NCI-H748 (cell line): ENCODE measurements around the gene IQCB1.
"Not testable (repeated sequence)": the region's sequence is repeated elsewhere in the genome, so short reads cannot be mapped to it uniquely, and the experiment has no call there.

Source experiments
- DNase-seq: peaks from one replicate; lab custom pipeline; 2025; ENCODE audit not compliant: unreplicated experiment; lab: John Stamatoyannopoulos, UW

The IQCB1 gene

DNA sequence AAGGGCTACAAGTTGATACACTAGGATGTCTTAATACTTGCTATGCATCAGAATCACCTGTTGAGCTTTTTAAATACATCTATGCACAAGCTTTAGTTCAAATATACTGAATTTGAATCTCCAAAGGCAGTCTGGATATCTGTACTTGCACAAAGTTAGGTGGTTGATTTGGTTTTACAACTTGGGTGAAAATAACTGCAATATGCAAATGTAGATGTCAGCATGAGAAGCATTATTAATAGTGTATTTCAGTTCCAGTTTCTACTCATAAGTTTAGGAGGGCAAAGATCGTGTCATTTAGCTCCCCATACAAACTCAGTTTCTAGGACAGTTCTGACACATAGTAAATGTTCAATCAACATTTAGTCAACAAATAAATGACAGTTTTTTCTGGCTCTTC, 25.6 kb downstream of the IQCB1 start:
- no peak for DNase-seq

DNA sequence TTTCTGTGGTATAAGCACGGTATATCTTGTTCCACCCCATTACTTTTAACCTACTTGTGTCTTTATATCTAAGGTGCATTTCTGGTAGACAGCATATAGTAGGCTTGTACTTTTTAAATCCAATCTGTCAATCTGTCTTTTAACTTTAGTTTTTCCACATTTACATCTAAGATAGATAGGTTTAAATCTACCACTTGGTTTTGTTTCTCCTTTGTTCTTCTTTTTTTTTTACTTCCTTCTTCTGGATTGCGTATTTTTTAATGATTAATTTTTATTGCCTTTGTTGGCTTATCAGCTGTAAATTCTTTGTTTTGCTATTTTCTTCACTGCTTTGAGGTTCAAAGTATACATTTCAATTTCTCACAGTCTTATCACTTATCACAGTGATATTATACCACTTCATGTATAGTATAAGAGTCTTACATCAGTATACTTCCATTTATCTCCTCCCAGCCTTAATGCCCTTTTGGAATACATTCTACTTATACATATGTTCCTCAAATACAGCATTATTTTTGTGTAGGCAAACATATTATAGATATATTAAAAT, 31.0 kb downstream of the IQCB1 start:
- no peak for DNase-seq

DNA sequence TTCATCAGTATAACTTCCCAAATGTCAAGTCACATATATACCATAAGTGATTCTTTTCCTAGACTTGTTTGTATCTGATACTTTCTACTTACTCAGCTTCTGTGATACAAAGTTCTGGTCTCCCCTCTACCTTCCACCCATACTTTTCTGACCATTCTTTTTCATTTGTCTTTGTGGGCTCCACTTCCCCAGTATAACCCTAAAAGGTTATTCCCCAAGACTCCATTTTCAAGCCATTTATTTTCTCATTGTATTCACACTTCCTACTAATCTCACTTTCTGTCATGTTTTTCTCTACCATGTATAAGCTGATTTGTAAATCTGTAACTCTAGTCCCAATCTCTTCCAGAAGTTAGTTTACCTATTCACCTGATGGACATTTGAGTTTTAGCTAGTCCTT, 34.0 kb downstream of the IQCB1 start:
- no peak for DNase-seq

DNA sequence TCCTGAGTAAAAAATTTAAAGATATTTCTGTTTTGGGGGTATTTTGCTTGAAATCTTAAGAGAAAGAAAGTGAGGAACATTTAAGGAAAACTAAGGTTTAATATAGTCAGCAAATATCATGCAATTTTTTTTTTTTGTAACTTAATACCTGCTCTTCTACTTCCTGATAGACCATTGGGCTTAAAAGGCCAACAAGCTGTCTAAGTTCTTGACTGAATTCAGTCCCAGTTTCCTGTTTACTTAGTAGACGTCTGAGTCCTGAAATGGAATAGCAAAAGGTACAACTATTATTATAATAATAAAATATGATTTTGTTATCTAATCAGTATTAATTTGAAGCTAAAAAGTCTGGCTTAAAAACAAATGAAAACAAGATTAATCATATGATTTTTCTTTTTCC, 37.9 kb downstream of the IQCB1 start:
- DNase-seq: no peak

DNA sequence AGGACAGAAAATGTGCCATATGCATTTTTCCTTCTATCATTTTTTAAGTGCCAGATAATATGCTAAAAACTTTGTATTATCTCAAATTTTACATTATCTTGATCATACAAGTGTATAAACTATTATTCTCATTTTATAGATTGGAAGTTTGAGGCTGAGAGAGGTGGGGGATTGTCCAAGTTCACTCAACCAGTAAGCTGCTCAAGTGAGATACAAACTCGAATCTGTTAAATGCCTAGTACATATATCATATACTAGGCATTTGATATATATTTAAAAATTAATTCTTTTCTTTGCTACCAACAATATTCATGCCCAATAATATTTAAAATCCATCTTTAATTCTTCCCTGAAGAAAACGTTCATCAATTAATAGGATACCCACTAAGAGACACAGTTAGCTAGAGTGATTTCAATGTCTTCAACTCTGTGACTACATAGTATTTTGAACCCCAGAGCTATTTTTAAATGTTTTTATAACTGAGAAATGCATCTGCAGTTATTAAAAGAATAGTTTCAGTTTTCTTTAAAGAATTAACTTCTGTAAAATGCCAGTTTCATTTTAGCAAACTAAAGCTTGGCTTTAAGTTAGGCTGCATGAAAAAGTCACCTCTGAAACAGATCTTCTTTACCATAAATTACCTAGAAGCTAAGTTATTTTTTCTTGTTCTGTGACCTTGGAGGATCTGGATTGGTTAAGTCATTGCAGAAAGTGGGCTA, 40.4 kb downstream of the IQCB1 start:
- no peak for DNase-seq

DNA sequence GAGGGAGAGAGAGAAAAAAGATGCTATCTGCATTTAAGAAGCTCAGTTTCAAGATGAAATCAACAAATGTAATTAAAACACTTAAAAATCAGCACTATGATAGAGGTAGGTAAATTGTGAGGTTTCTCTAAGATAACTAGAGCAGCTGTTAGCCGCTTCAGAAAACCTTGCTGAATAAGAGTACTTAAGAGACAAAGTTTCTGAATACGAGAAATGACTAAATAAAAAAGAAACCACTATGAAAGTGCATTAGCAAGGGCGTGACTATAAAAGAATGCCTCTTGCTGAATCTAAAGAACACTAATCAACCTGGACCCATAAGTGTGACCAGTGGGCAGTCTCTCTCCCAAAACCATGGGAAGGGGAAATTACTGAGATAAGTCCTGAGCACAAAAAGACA, 41.8 kb downstream of the IQCB1 start:
- no peak for DNase-seq

DNA sequence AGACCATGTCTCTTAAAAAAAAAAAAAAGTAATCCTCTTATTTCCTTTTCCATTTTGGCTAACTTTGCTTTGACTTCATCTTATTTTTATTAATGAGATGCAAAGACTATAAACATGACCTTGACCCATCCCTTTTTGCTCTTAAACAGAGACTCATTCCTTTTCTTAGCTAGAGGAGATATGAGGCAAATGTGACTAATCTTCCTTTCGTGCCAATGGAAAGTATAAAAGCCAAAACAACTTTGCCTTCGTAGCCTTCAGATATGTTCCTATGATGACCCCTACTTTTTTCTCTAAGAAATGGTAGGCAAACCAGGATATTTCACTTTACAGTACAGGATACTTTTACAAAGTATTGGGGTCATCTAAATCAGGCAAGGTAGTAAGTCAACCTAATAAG, 48.4 kb downstream of the IQCB1 start:
- DNase-seq: no peak

DNA sequence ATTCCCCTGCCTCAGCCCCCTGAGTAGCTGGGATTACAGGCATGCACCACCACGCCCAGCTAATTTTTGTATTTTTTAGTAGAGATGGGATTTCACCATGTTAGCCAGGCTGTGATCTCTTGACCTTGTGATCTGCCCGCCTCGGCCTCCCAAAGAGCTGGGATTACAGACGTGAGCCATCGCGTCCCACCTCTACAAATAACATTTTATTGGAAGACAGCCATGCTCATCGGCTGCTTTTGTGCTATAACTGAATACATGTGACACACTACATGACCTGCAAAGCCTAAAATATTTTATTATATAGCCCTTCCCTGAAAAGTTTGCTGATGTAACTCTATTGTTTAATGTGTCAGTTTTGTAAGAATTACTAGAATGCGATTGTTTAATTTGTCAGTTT, 52.1 kb downstream of the IQCB1 start:
- DNase-seq: not testable (repeated sequence)

DNA sequence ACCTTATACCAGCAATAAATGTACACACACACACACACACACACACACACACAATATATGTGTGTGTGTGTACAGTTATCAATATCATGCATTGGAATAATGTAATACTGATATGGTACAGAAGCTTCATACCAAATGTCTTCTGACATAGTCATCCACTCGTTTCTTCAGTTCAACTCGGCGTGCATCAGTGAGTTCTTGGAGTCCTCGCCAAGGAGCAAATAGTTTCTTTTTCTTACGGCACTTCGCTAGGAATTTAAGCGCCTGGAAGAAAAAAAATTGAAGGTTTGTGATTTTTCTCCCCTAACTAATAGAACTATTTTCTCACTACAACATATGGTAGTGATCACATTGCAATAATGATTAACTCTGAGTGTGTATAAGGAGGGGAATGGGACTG, 53.2 kb downstream of the IQCB1 start:
- no peak for DNase-seq

DNA sequence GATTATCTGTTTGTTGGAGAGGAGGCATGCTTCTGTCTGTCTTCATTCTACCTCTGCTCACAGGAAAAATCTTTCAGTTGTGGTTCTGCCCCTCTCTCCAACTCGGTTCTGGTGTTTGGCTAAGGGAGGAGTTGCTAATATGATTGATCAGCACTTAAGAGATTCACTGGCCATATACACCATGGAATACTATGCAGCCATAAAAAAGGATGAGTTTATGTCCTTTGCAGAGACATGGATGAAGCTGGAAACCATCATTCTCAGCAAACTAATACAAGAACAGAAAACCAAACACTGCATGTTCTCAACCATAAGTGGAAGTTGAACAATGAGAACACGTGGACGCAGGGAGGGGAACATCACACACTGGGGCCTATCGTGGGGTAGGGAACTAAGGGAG, 59.8 kb downstream of the IQCB1 start:
- DNase-seq: not testable (repeated sequence)

DNA sequence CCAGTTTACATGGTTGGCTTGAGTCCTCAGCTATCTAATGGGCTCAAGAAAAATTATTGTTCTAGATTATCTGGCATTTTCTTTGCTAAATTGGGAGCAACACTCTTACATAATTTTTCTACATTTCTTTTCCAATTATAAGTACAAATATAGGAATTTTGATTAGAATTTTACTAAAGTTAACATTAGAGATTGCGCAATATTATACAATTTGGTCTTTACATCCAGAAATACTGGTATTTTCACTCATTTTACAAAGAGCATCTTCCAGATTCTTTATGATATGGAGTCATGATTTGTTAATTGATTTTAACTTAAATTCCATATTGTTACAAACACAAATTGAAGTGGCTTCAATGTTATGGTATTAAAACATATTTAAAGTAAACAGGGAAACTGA, 65.6 kb downstream of the IQCB1 start:
- DNase-seq: no peak

DNA sequence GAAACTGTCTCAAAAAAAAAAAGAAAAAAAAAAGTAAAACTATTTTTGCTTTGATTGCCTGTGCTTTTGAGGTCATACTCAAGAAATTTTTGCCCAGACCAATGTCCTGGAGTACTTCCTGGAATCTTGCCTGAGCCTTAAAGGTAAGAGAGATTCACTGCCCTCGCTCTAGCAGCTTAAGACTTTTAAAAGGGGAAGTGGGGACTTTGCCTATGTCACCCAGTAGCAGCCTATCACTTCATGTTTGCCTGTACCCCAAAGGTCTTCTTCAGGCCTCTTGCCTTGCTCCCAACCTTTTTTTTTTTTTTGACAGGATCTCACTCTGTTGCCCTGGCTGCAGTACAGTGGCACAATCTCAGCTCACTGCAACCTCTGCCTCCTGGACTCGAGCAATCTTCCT, 66.4 kb downstream of the IQCB1 start:
- DNase-seq: no peak

DNA sequence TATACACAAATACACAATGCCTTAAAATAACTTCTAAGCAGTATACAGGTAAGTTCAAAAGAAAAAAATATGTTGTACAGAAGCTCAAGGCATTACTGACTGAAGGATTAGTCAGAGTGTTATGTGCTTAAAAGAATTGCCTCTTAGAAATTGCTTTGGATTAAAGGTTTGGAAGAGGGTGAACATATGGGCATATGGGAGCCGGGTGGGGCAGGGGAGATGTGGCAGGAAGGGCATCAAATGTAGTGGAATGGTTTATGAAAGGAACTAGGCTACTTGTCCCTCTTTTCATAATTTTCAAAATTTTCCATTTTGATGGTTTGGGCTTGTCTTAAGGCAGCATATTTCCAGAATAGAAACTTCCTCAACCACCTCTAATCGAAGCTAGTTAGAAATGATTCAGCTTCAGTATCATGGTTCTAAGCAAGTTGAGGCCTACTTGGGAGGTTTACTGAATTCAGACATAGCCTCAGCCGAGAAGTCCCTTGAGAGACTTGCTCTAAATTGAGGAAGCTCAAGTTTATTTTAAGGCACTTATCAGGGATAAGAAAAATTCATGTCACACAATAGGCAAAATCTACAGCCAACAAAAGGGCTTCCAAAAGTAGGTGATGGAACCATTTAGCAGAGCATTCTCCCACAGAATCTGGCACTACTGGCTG, 75.2 kb downstream of the IQCB1 start:
- no peak for DNase-seq

DNA sequence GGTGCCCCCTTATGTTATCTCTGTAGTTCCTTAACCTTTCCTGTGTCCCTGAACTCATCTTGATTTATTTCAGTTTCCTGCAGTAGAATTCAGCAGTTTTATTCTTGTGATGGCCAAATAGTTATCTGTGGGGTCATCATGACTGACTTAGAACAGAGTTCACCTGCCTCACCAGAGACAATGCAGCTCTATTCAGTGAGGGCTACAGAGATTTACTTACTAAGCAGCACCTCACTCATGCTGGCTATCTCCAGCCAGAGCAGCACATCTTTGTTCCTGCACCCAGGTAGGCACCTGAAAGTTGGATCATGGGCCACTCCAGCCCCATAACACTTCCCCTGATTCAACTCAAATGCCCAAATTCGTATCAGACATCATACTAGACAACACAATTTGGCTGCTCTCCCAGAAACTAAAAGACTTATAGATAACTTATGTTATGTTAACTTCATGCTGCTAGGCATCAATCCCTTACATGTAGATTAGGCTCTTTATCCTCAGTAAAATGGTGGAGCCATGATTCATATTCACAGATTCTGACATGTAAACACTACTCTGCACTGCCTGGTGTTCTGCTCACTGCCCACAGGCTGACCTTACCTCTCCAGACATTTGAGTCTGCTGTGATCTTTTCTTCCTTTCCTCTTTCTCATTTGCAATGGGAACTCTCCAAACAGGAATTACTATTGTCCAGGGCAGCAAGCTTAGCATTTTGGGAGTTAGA, 76.0 kb downstream of the IQCB1 start:
- no peak for DNase-seq

DNA sequence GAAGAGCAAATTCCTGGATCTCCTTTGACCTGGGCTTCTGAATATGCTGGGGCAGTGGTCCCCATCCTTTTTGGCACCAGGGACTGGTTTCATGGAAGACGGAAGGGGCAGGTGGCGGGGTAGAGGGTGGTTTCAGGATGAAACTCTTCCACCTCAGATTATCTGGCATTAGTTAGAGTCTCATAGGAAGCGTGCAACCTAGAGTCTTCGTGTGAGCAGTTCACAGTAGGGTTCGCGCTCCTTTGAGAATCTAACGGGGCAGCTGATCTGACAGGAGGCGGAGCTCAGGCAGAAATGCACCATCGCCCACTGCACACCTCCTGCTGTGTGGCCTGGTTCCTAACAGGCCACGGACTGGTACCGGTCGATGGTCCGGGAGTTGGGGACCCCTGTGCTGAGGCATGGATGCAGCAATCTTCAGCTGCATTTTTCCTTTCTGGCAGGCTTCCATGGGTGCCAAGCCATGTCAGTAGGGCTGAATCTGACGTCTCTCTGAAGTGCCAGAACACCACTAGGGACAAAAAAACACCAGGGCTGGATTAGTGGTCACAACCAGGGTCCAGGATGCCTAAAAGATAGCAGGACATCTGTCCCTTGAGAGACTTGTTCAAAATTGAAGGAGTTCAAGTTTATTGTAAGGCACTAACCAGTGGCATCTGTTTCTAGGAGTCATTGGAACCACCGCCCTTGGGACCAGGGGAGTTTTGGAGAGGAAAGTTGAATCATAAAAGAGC, 76.9 kb downstream of the IQCB1 start:
- no peak for DNase-seq

DNA sequence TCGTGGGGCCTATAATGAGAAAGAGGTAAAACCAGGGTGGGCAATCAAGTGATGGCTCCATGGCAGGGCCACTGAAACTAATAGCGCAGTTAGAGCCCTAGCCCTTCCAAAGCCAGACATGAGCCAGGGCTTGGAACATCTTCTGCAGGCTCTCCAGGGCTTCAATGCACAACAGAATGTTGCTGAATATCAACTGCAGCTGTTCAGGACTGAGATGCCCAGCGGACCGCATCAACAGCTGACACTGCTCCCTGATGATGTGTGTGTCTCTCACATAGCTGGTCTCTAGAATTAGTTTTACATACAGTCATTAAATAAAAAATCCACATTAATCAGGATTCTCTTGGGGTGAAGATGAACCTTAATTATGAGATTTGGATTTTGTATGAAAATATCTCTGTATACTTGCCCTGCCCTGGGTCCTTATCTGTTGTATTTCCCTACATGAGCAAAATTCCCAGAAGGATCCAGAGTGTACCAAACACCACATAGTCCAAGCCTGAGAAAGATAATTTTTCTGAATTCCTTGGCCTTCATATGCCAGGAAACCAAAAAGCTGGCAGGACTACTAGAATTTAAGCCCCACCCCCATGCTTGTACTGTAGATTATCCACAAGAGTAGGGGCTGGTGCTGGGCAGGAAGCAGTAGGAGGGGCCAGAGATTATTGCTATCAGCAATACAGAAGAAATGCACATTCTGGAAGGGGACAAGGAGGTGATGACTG, 77.6 kb downstream of the IQCB1 start:
- DNase-seq: no peak

DNA sequence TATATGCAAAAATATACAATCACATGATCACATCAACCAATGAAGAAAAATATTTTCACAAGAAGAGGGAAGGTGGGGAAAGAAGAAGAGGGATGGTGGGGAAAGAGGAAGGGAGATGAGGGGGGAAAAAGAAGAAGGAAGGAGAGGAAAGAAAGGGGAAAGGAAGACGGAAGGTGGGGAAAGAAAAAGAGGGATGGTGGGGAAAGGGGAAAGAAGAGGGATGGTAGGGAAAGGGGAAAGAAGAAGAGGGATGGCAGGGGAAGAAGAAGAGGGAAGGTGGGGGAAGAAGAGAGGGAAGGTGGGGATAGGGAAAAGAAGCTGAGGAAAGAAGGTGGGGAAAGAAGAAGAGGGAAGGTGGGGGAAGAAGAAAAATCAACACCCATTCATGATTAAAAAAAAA, 82.1 kb downstream of the IQCB1 start:
- no peak for DNase-seq

DNA sequence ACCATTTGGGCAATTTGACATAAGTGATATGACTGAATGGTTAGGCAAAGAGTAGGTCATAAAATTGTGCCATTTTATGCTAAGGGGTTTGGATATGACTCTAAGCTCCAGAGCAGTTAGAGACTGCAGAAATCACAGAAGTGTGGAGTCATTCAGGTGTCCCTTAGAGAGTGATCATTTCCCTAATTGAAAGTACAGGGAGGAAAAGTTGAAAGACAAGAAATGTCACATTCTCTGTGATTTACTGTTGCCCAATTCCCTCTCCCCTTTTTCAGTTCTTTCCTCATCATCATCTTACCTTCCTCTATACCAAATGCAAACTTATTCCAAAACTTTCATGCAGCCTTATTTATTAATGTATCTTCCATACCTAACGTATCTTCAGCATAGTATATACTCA, 82.6 kb downstream of the IQCB1 start:
- no peak for DNase-seq

DNA sequence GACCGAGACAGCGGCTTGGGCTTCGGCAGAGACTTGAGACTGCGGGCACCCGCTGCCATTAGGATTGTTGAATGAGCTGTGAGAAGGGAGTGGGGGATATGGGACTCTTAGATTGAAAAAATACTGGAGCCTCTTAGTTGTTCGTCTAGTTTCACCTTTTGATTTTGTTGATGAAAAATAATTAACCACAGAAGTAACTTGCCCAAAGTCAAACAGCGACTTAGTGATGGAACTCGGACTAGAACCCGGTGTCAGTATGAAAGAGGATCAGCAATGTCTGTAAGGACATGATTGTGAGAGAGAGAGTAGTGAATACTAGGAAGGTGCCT, 84.8 kb downstream of the IQCB1 start:
- DNase-seq: peak; percentile 0

DNA sequence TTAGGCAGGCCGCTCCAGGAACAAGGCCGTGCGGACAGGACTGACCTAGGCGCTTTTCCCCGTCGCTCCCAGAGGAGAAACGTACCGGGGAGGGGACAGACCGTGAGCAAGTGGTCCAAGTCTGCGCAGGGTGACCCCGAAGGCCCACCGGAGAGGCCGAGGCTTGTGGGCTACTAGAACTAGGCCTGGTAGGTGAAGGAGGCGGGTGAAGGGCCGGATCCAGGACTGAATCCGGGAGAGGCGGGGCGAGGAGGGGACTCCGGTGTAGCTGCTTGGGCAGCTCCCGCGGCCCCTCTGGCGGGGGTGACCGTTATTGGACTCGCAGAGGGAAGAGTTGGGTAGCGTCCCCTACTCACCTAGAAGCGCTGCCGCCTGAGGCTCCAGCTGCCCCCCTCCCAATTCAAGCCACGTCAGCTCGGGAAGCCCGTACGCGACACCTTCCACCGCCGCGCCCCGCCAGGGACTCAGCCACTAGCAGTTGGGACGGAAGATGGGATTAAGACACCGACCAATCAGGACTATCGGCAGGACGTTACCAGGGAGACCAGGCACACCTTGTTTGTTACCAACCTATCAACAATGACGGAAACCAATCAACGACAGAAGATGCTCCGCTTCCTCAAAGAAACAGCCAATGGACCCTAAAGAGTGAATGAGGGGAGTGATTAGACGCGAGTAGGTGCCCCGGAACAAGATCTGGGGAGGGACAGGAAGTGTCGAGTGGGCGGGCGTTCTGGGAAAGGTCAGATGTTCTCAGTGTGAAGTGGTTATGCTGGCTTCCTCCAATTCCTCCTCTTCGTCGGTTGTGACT, 85.4 kb downstream of the IQCB1 start, which contains the start of gene GOLGB1:
TSS of gene GOLGB1 (minus strand) at position 466 of the 811 bp plus-strand sequence. CDS start 18,770 bp downstream, outside the sequence.
- DNase-seq: peak; percentile 98
